Activated CD4-positive, alpha-beta memory T cell treated with anti-CD3 and anti-CD28 coated beads for 36 hours (primary cell): Measurements from ENCODE around the gene KLF8. TPM values are rescaled to one million over a fixed set of nuclear protein-coding genes. Genes with fewer than 3 reads are reported as not detected.

Experiments used
- CTCF ChIA-PET: fragments of 350-600 bp; sonication (Branson Sonifier 250); formaldehyde crosslinking; loops from one replicate; lab custom pipeline; 2021; ENCODE audit warnings: antibody characterized with exemption, inconsistent platforms; lab: Charles Lee
- POLR2A ChIA-PET: fragments of 350-600 bp; sonication (Branson Sonifier 250); formaldehyde crosslinking; loops from one replicate; lab custom pipeline; 2021; ENCODE audit warnings: antibody characterized with exemption; lab: Charles Lee
- DNase-seq: peaks from one replicate; pipeline ENCODE4 v3.0.0-alpha.2; 2020
- H3K27ac Mint-ChIP-seq: one replicate; pipeline ENCODE4 v1.8.0; 2021; ENCODE audit warnings: mixed read lengths
- H3K27me3 Mint-ChIP-seq: one replicate; pipeline ENCODE4 v1.8.0; 2021; ENCODE audit warnings: mixed read lengths
- H3K36me3 Mint-ChIP-seq: one replicate; pipeline ENCODE4 v1.8.0; 2021; ENCODE audit warnings: mixed read lengths
- H3K4me1 Mint-ChIP-seq: one replicate; pipeline ENCODE4 v1.8.0; 2021; ENCODE audit warnings: low read depth, mixed read lengths
- H3K4me3 Mint-ChIP-seq: one replicate; pipeline ENCODE4 v1.8.0; 2021; ENCODE audit warnings: mild to moderate bottlenecking, mixed read lengths
- H3K9me3 Mint-ChIP-seq: one replicate; pipeline ENCODE4 v1.8.0; 2021; ENCODE audit warnings: mixed read lengths
- intact Hi-C: fragments of 100-400 bp; cut with micrococcal nuclease; formaldehyde crosslinking; loops from one replicate; pipeline ENCODE4 v1.15.1; 2023
- total RNA-seq, 2 experiments: library from RNA; stranded (reverse); gene quantifications; one replicate each; pipeline ENCODE4 v1.2.3, GENCODE V29; 2021

KLF8 gene
- total RNA-seq, 2 experiments from 2014 or later, result 3.2 to 4.4 TPM

DNA sequence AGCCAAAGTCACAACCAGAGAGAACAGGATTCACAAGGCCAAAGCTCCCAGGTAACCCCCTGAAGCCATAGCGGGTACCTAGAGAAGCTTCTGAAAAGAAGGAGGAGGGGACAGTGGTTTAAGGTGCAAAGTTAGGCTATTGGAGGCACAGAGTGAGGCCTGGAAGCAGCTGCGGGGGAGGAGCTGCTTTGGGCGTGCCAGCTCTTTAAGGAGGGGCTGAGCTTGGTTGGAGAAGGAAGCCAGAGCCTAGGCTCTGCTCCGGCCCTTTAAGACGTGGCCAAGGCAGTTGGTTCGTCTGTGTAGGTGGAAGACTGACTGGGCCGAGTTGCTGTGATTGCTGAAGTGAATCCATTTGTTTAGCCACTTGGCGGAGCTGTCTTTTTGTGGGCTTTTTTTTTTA lies 1.5 kb downstream of the KLF8 start:
- intact Hi-C loops, result loop anchor here (2.0 to 5.0 kb wide), 2 partner anchors 325 to 499 kb away; no protein-coding TSS in a partner anchor
- H3K36me3 Mint-ChIP-seq, result no peaks in the 10 kb centered on the region
- peak; percentile 41 for DNase-seq
- H3K27me3 Mint-ChIP-seq, result no peaks in the 10 kb centered on the region
- peaks cover 12% of the 10 kb centered on the region for H3K4me1 Mint-ChIP-seq
- H3K4me3 Mint-ChIP-seq, result peak overlapping the region; percentile 72
- H3K27ac Mint-ChIP-seq, result no peak overlapping the region
- H3K9me3 Mint-ChIP-seq, result no peaks in the 10 kb centered on the region
- POLR2A ChIA-PET, result interaction anchor here (1.7 kb wide), 1 partner anchor 495 kb away, joined by 7 read pairs; the partner anchor contains the start of gene NBDY
- CTCF ChIA-PET, result interaction anchor here (1.9 kb wide), 1 partner anchor 15 kb away, joined by 9 read pairs; no protein-coding TSS in a partner anchor

GRCh38 chrX:56248492-56248891 lies 16.3 kb downstream of the KLF8 start:
- ChIA-PET POLR2A (no interaction called here), CTCF (interaction anchor here (0.6 to 2.8 kb wide), 13 partner anchors 8 to 531 kb away, joined by 3 to 13 read pairs (median 4); partner anchors contain the start of gene RRAGB)
- intact Hi-C loops, result loop anchor here (5.0 kb wide), 2 partner anchors 341 to 531 kb away; partner anchors contain the start of gene RRAGB

DNA sequence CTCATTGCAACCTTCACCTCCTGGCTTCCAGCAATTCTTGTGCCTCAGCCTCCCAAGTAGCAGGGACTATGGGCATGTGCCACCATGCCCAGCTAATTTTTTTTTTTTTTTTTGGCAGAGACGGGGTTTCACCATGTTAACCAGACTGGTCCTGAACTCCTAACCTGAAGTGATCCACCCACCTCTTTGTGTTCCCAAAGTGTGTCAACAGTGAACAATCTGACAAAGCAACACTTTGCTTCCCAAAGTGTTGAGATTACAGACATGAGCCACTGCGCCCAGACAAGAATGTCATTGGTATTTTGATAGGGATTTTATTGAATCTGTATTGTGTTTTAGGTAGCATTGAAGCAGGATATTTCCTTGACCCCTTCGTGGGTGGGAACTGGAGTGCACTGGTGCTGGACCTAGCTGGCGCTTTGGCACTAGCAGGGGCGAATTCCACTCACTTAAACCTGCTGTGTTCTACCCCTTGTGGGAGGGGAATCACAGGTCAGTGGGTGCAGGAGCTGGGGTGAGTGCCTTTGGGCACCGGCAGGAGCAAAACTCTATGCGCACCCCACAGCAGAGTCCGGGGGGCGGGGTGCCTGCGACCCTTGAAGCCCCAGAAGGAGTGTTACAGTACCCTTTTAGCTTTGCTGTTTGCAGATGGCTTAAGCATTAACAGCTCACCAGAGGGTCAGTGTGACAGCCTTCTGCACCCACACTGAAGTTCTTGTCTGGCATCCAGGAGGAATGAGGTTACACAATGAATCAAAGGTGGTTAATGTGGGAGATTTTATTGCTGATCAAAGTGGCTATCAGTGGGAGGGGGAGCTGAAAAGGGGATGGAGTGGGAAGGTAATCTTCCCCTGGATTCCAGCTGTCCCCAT lies 21.9 kb downstream of the KLF8 start:
- Mint-ChIP-seq H3K9me3 (no peaks in the 10 kb centered on the region), H3K4me3 (no peak overlapping the region), H3K36me3 (no peaks in the 10 kb centered on the region), H3K27ac (no peak overlapping the region), H3K4me1 (no peaks in the 10 kb centered on the region), H3K27me3 (no peaks in the 10 kb centered on the region)
- ChIA-PET POLR2A (no interaction called here), CTCF (no interaction called here)
- intact Hi-C loops, result no loop called here
- no peak for DNase-seq

More at GRCh38 chrX:56248492-56248891, 16.3 kb downstream of the KLF8 start:
- Mint-ChIP-seq H3K4me1 (peaks cover 7% of the 10 kb centered on the region), H3K36me3 (no peaks in the 10 kb centered on the region), H3K27ac (no peak overlapping the region), H3K9me3 (no peaks in the 10 kb centered on the region), H3K4me3 (no peak overlapping the region), H3K27me3 (no peaks in the 10 kb centered on the region)
- DNase-seq, result peak; percentile 70

DNA sequence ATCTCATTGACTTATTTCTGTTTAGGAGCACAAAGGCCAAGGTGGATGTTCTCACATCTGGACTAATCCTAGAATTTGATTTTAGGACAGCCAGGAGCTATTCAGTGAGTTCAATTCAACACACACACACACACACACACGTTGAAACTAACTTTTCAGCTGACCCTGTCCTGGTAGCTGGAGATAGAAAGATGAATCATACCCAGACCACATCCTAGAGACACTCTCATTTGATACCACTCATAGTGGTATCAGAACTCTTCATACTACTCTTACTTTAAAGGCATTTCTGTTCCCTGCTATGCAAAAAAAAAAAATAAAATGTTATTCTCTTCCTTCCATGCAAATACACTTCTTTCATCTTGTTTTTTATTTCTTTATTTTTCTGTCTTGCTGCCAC lies 36.7 kb downstream of the KLF8 start:
- Mint-ChIP-seq H3K9me3 (no peaks in the 10 kb centered on the region), H3K27me3 (no peaks in the 10 kb centered on the region), H3K4me1 (peaks cover 8% of the 10 kb centered on the region), H3K36me3 (peaks cover 4% of the 10 kb centered on the region), H3K4me3 (no peak overlapping the region), H3K27ac (no peak overlapping the region)
- intact Hi-C loops, result no loop called here
- ChIA-PET CTCF (interaction anchor here (0.6 kb wide), 1 partner anchor 295 kb away, joined by 3 read pairs; no protein-coding TSS in a partner anchor), POLR2A (no interaction called here)
- no peak for DNase-seq

DNA sequence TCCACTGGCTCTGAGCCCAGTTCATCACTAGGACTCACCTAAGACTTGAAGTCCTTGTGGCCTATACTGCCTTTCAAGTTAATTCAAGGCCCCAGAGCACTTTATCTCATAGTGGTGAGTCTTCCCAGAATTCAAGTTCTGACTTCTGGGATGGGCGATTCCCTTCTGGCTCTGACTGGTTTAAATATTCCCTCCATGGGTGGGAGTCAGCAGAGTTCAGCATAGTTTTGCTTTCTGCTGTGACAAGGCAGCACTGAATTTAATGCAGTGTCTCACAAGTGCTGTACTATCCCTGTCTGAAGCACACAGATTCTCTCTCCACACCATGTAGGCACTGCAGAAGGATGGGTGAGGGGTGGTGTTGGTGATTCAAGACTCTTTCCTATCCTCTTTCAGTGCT lies 46.5 kb downstream of the KLF8 start:
- no peaks in the 10 kb centered on the region for H3K9me3 Mint-ChIP-seq
- no peak overlapping the region for H3K4me3 Mint-ChIP-seq
- H3K27me3 Mint-ChIP-seq, result no peaks in the 10 kb centered on the region
- ChIA-PET CTCF (no interaction called here), POLR2A (no interaction called here)
- peaks cover 9% of the 10 kb centered on the region for H3K4me1 Mint-ChIP-seq
- no peak for DNase-seq
- no peak overlapping the region for H3K27ac Mint-ChIP-seq
- intact Hi-C loops, result no loop called here
- no peaks in the 10 kb centered on the region for H3K36me3 Mint-ChIP-seq

DNA sequence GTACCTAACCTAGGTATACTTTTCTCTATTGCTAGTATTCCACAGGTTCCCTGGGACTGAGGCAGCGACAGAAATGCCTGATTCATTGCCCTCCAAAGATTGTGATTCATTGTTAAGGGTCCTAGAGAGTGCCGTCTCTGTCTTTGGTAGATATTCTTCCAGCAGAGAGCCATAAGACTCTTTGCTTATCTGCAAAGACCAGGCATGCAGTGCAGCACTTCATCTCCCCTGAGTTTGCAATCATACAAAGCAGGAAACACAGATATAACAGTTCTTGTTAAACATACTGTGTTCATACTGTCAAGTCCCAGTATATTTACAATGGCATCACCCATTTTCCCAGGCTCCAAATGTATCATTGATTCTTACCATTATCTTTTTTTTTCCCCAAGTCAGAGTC lies 47.7 kb downstream of the KLF8 start:
- peaks cover 9% of the 10 kb centered on the region for H3K4me1 Mint-ChIP-seq
- ChIA-PET CTCF (interaction anchor here (5.5 kb wide), 1 partner anchor 448 kb away, joined by 88 read pairs; the partner anchor contains the start of gene NBDY), POLR2A (no interaction called here)
- no peaks in the 10 kb centered on the region for H3K9me3 Mint-ChIP-seq
- no peaks in the 10 kb centered on the region for H3K27me3 Mint-ChIP-seq
- no peaks in the 10 kb centered on the region for H3K36me3 Mint-ChIP-seq
- no peak overlapping the region for H3K4me3 Mint-ChIP-seq
- H3K27ac Mint-ChIP-seq, result no peak overlapping the region
- DNase-seq, result no peak
- intact Hi-C loops, result loop anchor here (5.0 to 10.0 kb wide), 2 partner anchors 105 to 287 kb away; no protein-coding TSS in a partner anchor

GRCh38 chrX:56281789-56282188 lies 49.6 kb downstream of the KLF8 start:
- intact Hi-C loops, result loop anchor here (1.0 to 10.0 kb wide), 3 partner anchors 103 to 445 kb away; no protein-coding TSS in a partner anchor
- DNase-seq, result no peak
- no peaks in the 10 kb centered on the region for H3K9me3 Mint-ChIP-seq
- H3K27me3 Mint-ChIP-seq, result no peaks in the 10 kb centered on the region
- H3K4me3 Mint-ChIP-seq, result no peak overlapping the region
- H3K27ac Mint-ChIP-seq, result no peak overlapping the region
- ChIA-PET CTCF (interaction anchor here (0.6 to 5.5 kb wide), 11 partner anchors 38 to 696 kb away, joined by 3 to 88 read pairs (median 4); partner anchors contain the start of gene NBDY), POLR2A (no interaction called here)
- H3K36me3 Mint-ChIP-seq, result no peaks in the 10 kb centered on the region
- H3K4me1 Mint-ChIP-seq, result peaks cover 9% of the 10 kb centered on the region

DNA sequence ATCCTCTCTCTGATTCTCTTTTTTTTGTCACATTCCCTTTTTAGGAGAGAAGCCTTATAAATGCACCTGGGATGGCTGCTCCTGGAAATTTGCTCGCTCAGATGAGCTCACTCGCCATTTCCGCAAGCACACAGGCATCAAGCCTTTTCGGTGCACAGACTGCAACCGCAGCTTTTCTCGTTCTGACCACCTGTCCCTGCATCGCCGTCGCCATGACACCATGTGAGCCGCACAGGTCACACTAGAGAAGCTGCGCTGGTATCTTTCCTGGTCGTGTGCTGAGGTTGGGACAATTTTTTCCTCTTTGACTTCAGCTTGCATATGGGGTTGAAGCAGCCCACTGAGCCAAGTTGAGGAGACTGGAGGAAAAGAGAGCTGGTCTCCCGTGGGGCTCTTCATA lies 52.1 kb downstream of the KLF8 start:
- Mint-ChIP-seq H3K4me1 (peaks cover 10% of the 10 kb centered on the region), H3K27me3 (no peaks in the 10 kb centered on the region), H3K4me3 (no peak overlapping the region), H3K36me3 (peaks cover 2% of the 10 kb centered on the region), H3K27ac (no peak overlapping the region), H3K9me3 (no peaks in the 10 kb centered on the region)
- DNase-seq, result no peak
- intact Hi-C loops, result loop anchor here (5.0 to 10.0 kb wide), 2 partner anchors 101 to 283 kb away; no protein-coding TSS in a partner anchor
- ChIA-PET POLR2A (no interaction called here), CTCF (interaction anchor here (5.5 kb wide), 1 partner anchor 444 kb away, joined by 88 read pairs; the partner anchor contains the start of gene NBDY)

GRCh38 chrX:56288608-56289007 lies 56.5 kb downstream of the KLF8 start:
- peaks cover 4% of the 10 kb centered on the region for H3K4me1 Mint-ChIP-seq
- ChIA-PET POLR2A (no interaction called here), CTCF (no interaction called here)
- no peaks in the 10 kb centered on the region for H3K9me3 Mint-ChIP-seq
- H3K4me3 Mint-ChIP-seq, result no peak overlapping the region
- DNase-seq, result no peak
- H3K27me3 Mint-ChIP-seq, result no peaks in the 10 kb centered on the region
- H3K27ac Mint-ChIP-seq, result no peak overlapping the region
- intact Hi-C loops, result loop anchor here (10.0 kb wide), 1 partner anchor 96 kb away; no protein-coding TSS in a partner anchor
- peaks cover 4% of the 10 kb centered on the region for H3K36me3 Mint-ChIP-seq

GRCh38 chrX:56289449-56289848 lies 57.3 kb downstream of the KLF8 start:
- intact Hi-C loops, result loop anchor here (10.0 kb wide), 1 partner anchor 95 kb away; no protein-coding TSS in a partner anchor
- H3K4me3 Mint-ChIP-seq, result no peak overlapping the region
- peaks cover 4% of the 10 kb centered on the region for H3K4me1 Mint-ChIP-seq
- no peaks in the 10 kb centered on the region for H3K27me3 Mint-ChIP-seq
- POLR2A ChIA-PET, result interaction anchor here (0.5 kb wide), 1 partner anchor 541 kb away, joined by 3 read pairs; no protein-coding TSS in a partner anchor
- H3K27ac Mint-ChIP-seq, result no peak overlapping the region
- no peaks in the 10 kb centered on the region for H3K9me3 Mint-ChIP-seq
- H3K36me3 Mint-ChIP-seq, result peaks cover 4% of the 10 kb centered on the region
- no peak for DNase-seq
- CTCF ChIA-PET, result no interaction called here

GRCh38 chrX:56308726-56309125 lies 76.6 kb downstream of the KLF8 start:
- Mint-ChIP-seq H3K27me3 (no peaks in the 10 kb centered on the region), H3K27ac (no peak overlapping the region), H3K4me3 (no peak overlapping the region), H3K36me3 (peaks cover 4% of the 10 kb centered on the region), H3K9me3 (peaks cover 13% of the 10 kb centered on the region), H3K4me1 (no peaks in the 10 kb centered on the region)
- DNase-seq, result no peak
- ChIA-PET POLR2A (no interaction called here), CTCF (no interaction called here)
- intact Hi-C loops, result no loop called here

GRCh38 chrX:56309881-56310280 lies 77.7 kb downstream of the KLF8 start:
- Mint-ChIP-seq H3K9me3 (peaks cover 13% of the 10 kb centered on the region), H3K36me3 (peaks cover 4% of the 10 kb centered on the region), H3K27ac (no peak overlapping the region), H3K27me3 (no peaks in the 10 kb centered on the region), H3K4me3 (no peak overlapping the region), H3K4me1 (peaks cover 6% of the 10 kb centered on the region)
- POLR2A ChIA-PET, result no interaction called here
- CTCF ChIA-PET, result no interaction called here
- intact Hi-C loops, result no loop called here
- no peak for DNase-seq
